ENCODE data around the gene EIF2A.
"Not testable (repeated sequence)": the region's sequence is repeated elsewhere in the genome, so short reads cannot be mapped to it uniquely, and the experiment has no call there.

Gene EIF2A

GRCh38 chr3:150544041-150544440 lies 2.5 kb upstream of the EIF2A start:
- DNase-seq: no peak

- no peak for DNase-seq
Measured at GRCh38 chr3:150544726-150545125, 1.9 kb upstream of the EIF2A start.

GRCh38 chr3:150545419-150546225 lies 965 bp upstream of the EIF2A start:
- DNase-seq: peak; percentile 50

- DNase-seq: no peak
Measured at GRCh38 chr3:150547045-150547741, 606 bp downstream of the EIF2A start.

- no peak for DNase-seq
Measured at GRCh38 chr3:150555859-150556436, 9.4 kb downstream of the EIF2A start.

GRCh38 chr3:150556792-150557191 lies 10.2 kb downstream of the EIF2A start:
- no peak for DNase-seq

- no peak for DNase-seq
Measured at GRCh38 chr3:150557725-150558124, 11.1 kb downstream of the EIF2A start.

- DNase-seq: no peak
Measured at GRCh38 chr3:150564243-150564642, 17.7 kb downstream of the EIF2A start.

GRCh38 chr3:150567328-150567727 lies 20.7 kb downstream of the EIF2A start:
- no peak for DNase-seq

- DNase-seq: no peak
Measured at GRCh38 chr3:150577855-150578254, 31.3 kb downstream of the EIF2A start.

- no peak for DNase-seq
Measured at GRCh38 chr3:150581174-150581573, 34.6 kb downstream of the EIF2A start.

- no peak for DNase-seq
Measured at GRCh38 chr3:150582620-150583019, 36.0 kb downstream of the EIF2A start.

- DNase-seq: no peak
Measured at GRCh38 chr3:150583028-150583427, 36.4 kb downstream of the EIF2A start.

- no peak for DNase-seq
Measured at GRCh38 chr3:150588027-150588830, 41.6 kb downstream of the EIF2A start.

GRCh38 chr3:150589759-150590158 lies 43.2 kb downstream of the EIF2A start:
- DNase-seq: no peak

- no peak for DNase-seq
Measured at GRCh38 chr3:150594150-150594549, 47.6 kb downstream of the EIF2A start.

GRCh38 chr3:150597646-150598045 lies 51.1 kb downstream of the EIF2A start:
- no peak for DNase-seq

GRCh38 chr3:150599611-150600297 lies 53.2 kb downstream of the EIF2A start:
- DNase-seq: no peak

- not testable (repeated sequence) for DNase-seq
Measured at GRCh38 chr3:150600647-150601530, 54.3 kb downstream of the EIF2A start.

GRCh38 chr3:150602426-150603152 lies 56.0 kb downstream of the EIF2A start:
- DNase-seq: no peak
